Hepatocyte (in vitro differentiated cells): ENCODE results near the gene NPIPB8.

Experiments
- CTCF ChIP-seq: fragments of 200-600 bp; sonication (generic); IDR thresholded peaks from 2 replicates; pipeline ENCODE4 v1.5.1; 2016; ENCODE audit warnings: antibody characterized with exemption, mild to moderate bottlenecking; ENCODE audit not compliant: poor library complexity
- EZH2 ChIP-seq: fragments of 200-600 bp; sonication (generic); IDR thresholded peaks from 2 replicates; pipeline ENCODE4 v1.6.1; 2016; ENCODE audit warnings: antibody characterized with exemption, mild to moderate bottlenecking, borderline replicate concordance

GRCh38 chr16:28609631-28610594 is 28.0 kb upstream of the NPIPB8 start, which contains the start of gene SULT1A1:
- TF ChIP-seq EZH2 (no peak), CTCF (no peak)
